HCT116 (cell line): ENCODE results near the gene ONECUT3. TPM values are rescaled to one million over a fixed set of nuclear protein-coding genes. Genes with fewer than 3 reads are reported as not detected.

Experiments
- ATAC-seq: fragments of 200-7000 bp; cut with Tn5 transposase; 2 replicates; pipeline ENCODE4 v1.9.1; 2020; ENCODE audit warnings: mild to moderate bottlenecking, moderate library complexity
- BruUV-seq: library from RNA; stranded (reverse); fragments of 400-500 nt; replicated peaks from 2 replicates; lab custom pipeline; 2021; lab: Mats Ljungman, UMichigan
- CTCF ChIA-PET: fragments of 300-600 bp; sonication (Branson Sonifier 250); formaldehyde crosslinking; loops from one replicate; lab custom pipeline; 2021; ENCODE audit warnings: antibody characterized with exemption; lab: Charles Lee
- POLR2A ChIA-PET: fragments of 300-600, 350-600 bp; sonication (Branson Sonifier 250); formaldehyde crosslinking; loops from one replicate; lab custom pipeline; 2021; ENCODE audit warnings: antibody characterized with exemption; lab: Charles Lee
- RAD21 ChIA-PET, 2 experiments: fragments of 300-600 bp; sonication (Branson Sonifier 250); formaldehyde crosslinking; loops; one replicate each; lab custom pipeline; 2023; ENCODE audit warnings: low total read pairs in 2 of 2; ENCODE audit not compliant: uncharacterized antibody in 2 of 2, unreplicated experiment in 2 of 2, low non-redundant PET in 1 of 2; lab: Charles Lee
- DNase-seq: peaks from one replicate; pipeline ENCODE4 v3.0.0-alpha.2; 2010; ENCODE audit warnings: low read depth, low spot score
- H2AFZ ChIP-seq: fragments of 200-600 bp; shearing (Covaris generic), sonication (generic); 2 replicates; pipeline ENCODE4 v1.6.1; 2017; ENCODE audit warnings: low read depth, mixed run types, mixed read lengths, antibody characterized with exemption, low read length; ENCODE audit not compliant: poor library complexity, severe bottlenecking
- H3K27ac ChIP-seq: 2 replicates; pipeline ENCODE4 v1.5.1; 2012; ENCODE audit warnings: low read depth, low read length
- H3K27me3 ChIP-seq: fragments of 200-600 bp; sonication (generic); 2 replicates; pipeline ENCODE4 v1.6.1; 2016; ENCODE audit warnings: mixed run types, low read length, mixed read lengths; ENCODE audit not compliant: insufficient read depth
- H3K36me3 ChIP-seq, 2 experiments: fragments of 200-500 bp in 1 of 2; fragments of 200-600 bp in 1 of 2; sonication (Bioruptor generic) in 1 of 2; sonication (generic) in 1 of 2; 2 replicates each; pipeline versions ENCODE4 v1.5.1 to v1.6.1; 2014 to 2016; ENCODE audit warnings: low read length in 2 of 2, inconsistent platforms in 1 of 2, mixed read lengths in 1 of 2, mixed run types in 1 of 2; ENCODE audit not compliant: insufficient read depth in 2 of 2, control insufficient read depth in 1 of 2
- H3K4me1 ChIP-seq, 2 experiments: fragments of 200-600 bp in 1 of 2; sonication (generic) in 1 of 2; 2 replicates each; pipeline versions ENCODE4 v1.5.1 to v1.6.1; 2012 to 2017; ENCODE audit warnings: low read length in 2 of 2, inconsistent platforms in 1 of 2, mild to moderate bottlenecking in 1 of 2, mixed read lengths in 1 of 2, mixed run types in 1 of 2, moderate library complexity in 1 of 2; ENCODE audit not compliant: insufficient read depth in 2 of 2, control insufficient read depth in 1 of 2
- H3K4me2 ChIP-seq: fragments of 200-600 bp; sonication (generic); 2 replicates; pipeline ENCODE4 v1.6.1; 2017; ENCODE audit warnings: mixed run types, low read length, mixed read lengths
- H3K4me3 ChIP-seq, 2 experiments: fragments of 200-600 bp in 1 of 2; sonication (generic) in 1 of 2; replicated peaks in 1 of 2; 2 replicates each; pipeline ENCODE4 v1.5.1; 2011 to 2016; ENCODE audit warnings: low read length in 2 of 2, control low read depth in 1 of 2, low read depth in 1 of 2, mild to moderate bottlenecking in 1 of 2, mixed read lengths in 1 of 2, mixed run types in 1 of 2
- H3K79me2 ChIP-seq: fragments of 200-600 bp; sonication (generic); 2 replicates; pipeline ENCODE4 v1.6.1; 2017; ENCODE audit warnings: mild to moderate bottlenecking, mixed run types, low read length, moderate library complexity, mixed read lengths; ENCODE audit not compliant: insufficient read depth
- H3K9ac ChIP-seq: fragments of 200-600 bp; sonication (generic); 2 replicates; pipeline ENCODE4 v1.6.1; 2016; ENCODE audit warnings: low read length, mixed read lengths
- H3K9me2 ChIP-seq: fragments of 200-600 bp; sonication (generic), shearing (Covaris generic); 2 replicates; pipeline ENCODE4 v1.6.1; 2017; ENCODE audit warnings: mixed run types, mild to moderate bottlenecking, moderate library complexity; ENCODE audit not compliant: insufficient read depth
- H3K9me3 ChIP-seq, 2 experiments: fragments of 200-500 bp in 1 of 2; fragments of 200-600 bp in 1 of 2; sonication (Bioruptor generic) in 1 of 2; sonication (generic) in 1 of 2; 2 replicates each; pipeline ENCODE4 v1.6.1; 2014 to 2017; ENCODE audit warnings: low read length in 2 of 2, mixed read lengths in 2 of 2, inconsistent platforms in 1 of 2, low read depth in 1 of 2, mild to moderate bottlenecking in 1 of 2, mixed run types in 1 of 2, moderate library complexity in 1 of 2; ENCODE audit not compliant: control insufficient read depth in 1 of 2, insufficient read depth in 1 of 2
- H4K20me1 ChIP-seq: fragments of 200-600 bp; sonication (generic), shearing (Covaris generic); 2 replicates; pipeline ENCODE4 v1.6.1; 2017; ENCODE audit warnings: mixed run types, mild to moderate bottlenecking, moderate library complexity; ENCODE audit not compliant: insufficient read depth
- CBX3 ChIP-seq: IDR thresholded peaks from 2 replicates; pipeline ENCODE4 v1.6.1; 2012; ENCODE audit warnings: low read depth
- CEBPB ChIP-seq: IDR thresholded peaks from 2 replicates; pipeline ENCODE4 v1.6.1; 2012; ENCODE audit warnings: low read depth
- EGR1 ChIP-seq: IDR thresholded peaks from 2 replicates; pipeline ENCODE4 v1.6.1; 2012; ENCODE audit warnings: low read depth
- FOSL1 ChIP-seq: IDR thresholded peaks from 2 replicates; pipeline ENCODE4 v1.6.1; 2012; ENCODE audit warnings: low read depth
- MAX ChIP-seq: IDR thresholded peaks from 2 replicates; pipeline ENCODE4 v1.6.1; 2012
- REST ChIP-seq: IDR thresholded peaks from 2 replicates; pipeline ENCODE4 v1.6.1; 2012; ENCODE audit warnings: low read depth
- SIN3A ChIP-seq: IDR thresholded peaks from 2 replicates; pipeline ENCODE4 v1.6.1; 2012; ENCODE audit warnings: low read depth
- SP1 ChIP-seq: IDR thresholded peaks from 2 replicates; pipeline ENCODE4 v1.6.1; 2012; ENCODE audit warnings: low read depth
- TCF7L2 ChIP-seq: IDR thresholded peaks from 2 replicates; pipeline ENCODE4 v1.7.0; 2011; ENCODE audit warnings: borderline replicate concordance, inconsistent platforms; ENCODE audit not compliant: insufficient read depth, insufficient read length; ENCODE audit errors: extremely low read depth
- YY1 ChIP-seq: IDR thresholded peaks from 2 replicates; pipeline ENCODE4 v1.6.1; 2011; ENCODE audit warnings: low read length, low read depth, moderate library complexity, mild to moderate bottlenecking; ENCODE audit not compliant: insufficient replicate concordance; ENCODE audit errors: extremely low read depth
- intact Hi-C: fragments of 100-400 bp; cut with micrococcal nuclease; formaldehyde crosslinking; loops from 2 replicates; pipeline ENCODE4 v1.10.0; 2022
- total RNA-seq: library from RNA; stranded (reverse); gene quantifications from one replicate; pipeline ENCODE4 v1.2.1, GENCODE V29; 2021; ENCODE audit not compliant: unreplicated experiment

The ONECUT3 gene
- total RNA-seq, 1 experiment from 2014 or later = 22.1 TPM

GRCh38 chr19:1816530-1817298 lies 63.4 kb downstream of the ONECUT3 start:
- H4K20me1 ChIP-seq = no peaks in the 10 kb centered on the region
- H3K4me3 ChIP-seq = no peak overlapping the region
- H3K27ac ChIP-seq = no peak overlapping the region
- H2AFZ ChIP-seq = no peak overlapping the region
- no TSS peak for BruUV-seq
- H3K9me3 ChIP-seq = no peaks in the 10 kb centered on the region
- CTCF ChIA-PET = no interaction called here
- H3K4me2 ChIP-seq = no peak overlapping the region
- ATAC-seq (no peak), DNase-seq (no peak)
- H3K27me3 ChIP-seq = no peaks in the 10 kb centered on the region
- H3K9me2 ChIP-seq = no peaks in the 10 kb centered on the region
- peaks cover 12 to 22% of the 10 kb centered on the region in 2 experiments for H3K36me3 ChIP-seq
- POLR2A ChIA-PET = no interaction called here
- no peak overlapping the region for H3K9ac ChIP-seq
- no peaks in the 10 kb centered on the region for H3K79me2 ChIP-seq
- H3K4me1 ChIP-seq = peaks cover 9 to 20% of the 10 kb centered on the region in 2 experiments
- no peak for TF ChIP-seq SIN3A
- no peak for TF ChIP-seq CEBPB
- TF ChIP-seq YY1 = no peak
- no peak for TF ChIP-seq FOSL1
- no peak for TF ChIP-seq CBX3
- no peak for TF ChIP-seq TCF7L2
- TF ChIP-seq EGR1 = no peak
- no peak for TF ChIP-seq MAX
- no peak for TF ChIP-seq REST
- no peak for TF ChIP-seq SP1
- intact Hi-C loops = loop anchor here (10.0 kb wide), 1 partner anchor 212 kb away; the partner anchor contains the start of gene UQCR11
- RAD21 ChIA-PET = no interaction called here
